CD4-positive, alpha-beta T cell treated with Interleukin-12 subunit alpha and Interleukin-12 subunit beta, for 1 hour (primary cell): ENCODE data around the gene KCNJ6.

ENCODE experiments used
- DNase-seq: peaks from one replicate; pipeline ENCODE4 v3.0.0-alpha.2; 2020

Gene KCNJ6

DNA sequence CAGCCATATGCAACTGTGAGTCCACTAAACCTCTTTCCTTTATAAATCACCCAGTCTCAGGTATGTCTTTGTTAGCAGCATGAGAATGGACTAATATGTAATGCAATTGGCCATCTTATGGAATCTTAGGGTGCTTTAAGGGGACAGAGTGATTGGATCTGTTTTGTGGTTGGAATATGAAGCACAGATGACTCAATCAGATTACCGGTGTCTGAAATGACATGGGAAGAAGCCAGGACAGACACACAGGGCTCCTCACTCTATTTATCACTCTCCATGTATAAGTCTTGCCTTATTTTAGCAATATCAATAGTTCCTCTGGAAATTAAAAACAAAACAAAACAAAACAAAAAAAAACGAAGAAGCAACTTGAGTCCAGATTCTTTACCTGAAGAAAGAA lies 12.9 kb downstream of the KCNJ6 start:
- DNase-seq = no peak

DNA sequence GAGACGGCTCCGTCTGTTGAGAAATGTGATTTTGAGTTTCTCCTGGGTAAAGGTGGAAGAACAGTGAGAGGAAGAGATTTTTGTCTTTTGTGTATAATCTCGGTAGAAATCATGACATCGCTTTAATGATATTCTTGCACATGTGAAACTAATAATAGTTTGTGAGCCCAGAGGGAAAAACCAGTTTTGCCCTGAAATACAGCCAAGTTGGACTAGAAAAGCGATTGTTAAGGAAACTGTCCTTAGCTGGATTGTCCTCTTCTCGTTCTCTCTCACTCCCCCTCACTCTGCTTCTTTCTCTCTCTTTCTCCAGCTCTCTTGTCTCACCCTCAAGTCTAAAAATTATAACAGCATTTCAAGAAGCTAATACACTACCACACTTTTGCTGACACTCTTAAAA lies 17.1 kb downstream of the KCNJ6 start:
- no peak for DNase-seq

DNA sequence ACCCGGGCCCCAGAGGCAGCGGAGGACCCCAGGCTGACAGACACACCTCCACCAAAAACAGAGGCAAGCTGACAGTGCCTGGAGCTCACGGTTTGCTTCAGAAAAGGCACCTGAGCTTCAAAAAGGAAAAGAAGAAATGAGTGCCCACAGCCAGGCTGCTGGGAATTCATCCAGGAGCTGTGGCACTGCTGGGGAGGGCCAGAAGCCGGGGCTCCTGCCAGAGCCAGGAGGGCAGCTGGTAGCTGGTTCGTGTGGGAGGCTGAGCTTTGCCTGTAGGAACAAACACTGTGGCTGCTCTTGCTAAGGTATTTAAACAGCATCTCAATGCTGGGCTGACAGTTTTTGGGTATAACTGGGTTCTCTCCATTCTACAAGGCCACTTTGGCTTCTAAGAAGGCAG lies 19.5 kb downstream of the KCNJ6 start:
- no peak for DNase-seq

DNA sequence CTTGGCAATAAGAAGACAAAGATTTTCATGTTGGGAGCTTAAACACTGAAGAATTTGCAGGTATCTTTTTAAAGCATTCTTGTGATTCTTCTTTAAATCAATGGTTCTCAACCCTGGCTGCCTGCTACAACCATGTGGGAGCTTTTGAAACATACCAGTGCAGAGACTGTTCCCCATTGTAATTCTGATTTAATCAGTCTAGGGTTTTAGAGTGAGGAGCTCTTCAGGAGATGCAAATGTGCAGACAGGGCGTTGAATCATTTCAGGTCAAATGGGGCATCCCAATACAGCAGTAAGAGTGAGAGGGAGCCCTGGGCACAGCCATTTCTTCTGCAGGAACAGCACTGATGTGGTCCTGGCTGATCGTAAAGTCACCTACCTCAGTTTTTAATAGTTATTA lies 24.3 kb downstream of the KCNJ6 start:
- DNase-seq = no peak

DNA sequence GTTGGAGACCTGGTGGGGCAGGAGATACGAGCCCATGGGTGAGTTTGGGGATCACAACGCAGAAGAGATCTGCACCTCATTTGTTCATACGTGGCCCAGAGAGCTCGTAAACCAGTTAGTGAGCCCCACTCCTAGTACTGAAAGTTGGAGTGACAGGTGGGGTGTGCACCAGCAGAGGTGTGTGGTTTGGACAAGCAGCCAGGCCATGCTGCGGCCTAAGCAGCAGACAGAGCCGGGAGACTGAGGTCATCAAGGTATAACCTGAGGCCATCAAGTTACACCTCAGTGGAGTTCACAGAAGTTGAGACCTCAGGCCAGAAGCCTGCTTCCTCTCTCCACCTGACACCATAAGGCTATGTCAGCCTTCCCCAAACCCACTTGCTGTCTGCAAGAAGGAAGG lies 27.6 kb downstream of the KCNJ6 start:
- DNase-seq = no peak

DNA sequence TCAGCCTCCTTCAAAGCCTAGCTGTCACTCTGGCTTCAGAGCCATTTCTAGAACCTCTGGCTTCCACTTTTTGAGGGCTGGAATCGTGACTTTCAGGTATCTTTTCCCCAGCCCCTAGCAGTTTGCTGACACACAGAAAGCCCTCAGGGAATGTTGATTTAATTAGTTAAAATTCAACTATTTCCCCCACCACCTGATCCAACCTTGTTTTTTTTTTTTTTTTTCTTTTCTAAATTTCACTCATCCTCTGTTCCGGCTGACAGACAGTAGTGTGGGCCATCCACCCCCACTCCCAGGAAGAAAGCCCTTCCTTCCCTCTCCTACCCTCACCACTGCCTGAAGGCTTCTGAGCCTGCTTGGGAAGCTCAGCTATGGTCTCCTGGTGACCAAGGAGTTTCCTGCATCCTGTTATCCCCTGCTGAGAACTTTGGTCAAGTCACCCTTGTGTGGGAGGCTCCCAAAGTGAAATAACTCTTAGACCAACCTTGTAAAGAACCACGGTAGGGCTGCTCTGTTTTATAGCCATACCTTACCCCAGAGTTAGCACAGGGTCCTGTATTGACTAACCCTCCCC lies 29.4 kb downstream of the KCNJ6 start:
- no peak for DNase-seq

DNA sequence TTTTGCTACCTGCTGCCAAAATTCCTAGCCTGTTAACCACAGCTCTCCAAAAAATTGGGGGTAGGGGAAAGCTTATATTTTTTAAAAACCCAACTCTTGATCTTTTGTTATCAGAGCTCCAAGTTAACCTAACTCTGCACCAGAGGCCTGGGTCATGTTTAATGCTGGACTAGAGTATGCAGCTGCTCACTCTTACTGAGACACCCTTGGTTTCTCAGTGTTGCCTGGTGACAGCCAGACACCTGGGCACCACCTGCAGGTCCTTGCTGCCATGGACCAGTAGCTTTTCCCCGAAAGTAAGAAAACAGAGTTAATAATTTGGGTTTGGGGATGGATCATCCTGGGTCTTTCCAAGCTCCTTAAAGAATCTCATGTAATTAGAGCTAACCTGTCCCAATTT lies 30.1 kb downstream of the KCNJ6 start:
- DNase-seq = no peak

DNA sequence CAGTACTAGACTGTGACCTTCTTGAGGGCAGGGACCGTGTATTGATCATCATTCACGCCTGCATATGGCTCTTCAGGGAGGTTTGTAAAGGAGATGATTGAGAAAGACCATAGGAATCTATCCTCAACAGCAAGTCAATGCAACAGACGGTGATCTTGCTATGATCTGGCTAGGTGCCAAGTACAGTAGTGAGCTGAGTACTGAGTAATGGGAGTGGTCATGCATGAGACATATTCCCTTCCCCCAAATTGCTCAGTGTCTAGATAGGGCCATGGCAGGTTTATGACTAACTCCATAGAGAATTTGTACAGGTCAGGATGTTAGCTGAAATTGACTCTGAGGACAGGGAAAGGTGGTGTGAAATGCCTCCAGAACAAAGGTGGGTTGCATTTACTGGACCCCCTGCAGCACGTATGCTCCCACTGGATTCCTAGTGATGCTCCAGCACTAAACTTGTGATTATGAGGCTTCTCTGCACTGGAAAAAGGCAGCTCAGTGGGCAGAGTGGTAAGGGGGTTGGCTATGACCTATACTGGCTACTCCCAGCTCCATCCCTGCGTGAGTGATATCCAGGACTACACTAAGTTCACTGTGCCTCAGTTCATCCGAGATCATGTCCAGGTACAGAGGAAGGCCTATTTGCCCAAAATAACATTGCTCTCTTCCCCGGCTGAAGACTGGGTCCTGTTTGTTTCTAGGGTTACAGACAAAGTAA lies 37.2 kb downstream of the KCNJ6 start:
- DNase-seq = no peak

DNA sequence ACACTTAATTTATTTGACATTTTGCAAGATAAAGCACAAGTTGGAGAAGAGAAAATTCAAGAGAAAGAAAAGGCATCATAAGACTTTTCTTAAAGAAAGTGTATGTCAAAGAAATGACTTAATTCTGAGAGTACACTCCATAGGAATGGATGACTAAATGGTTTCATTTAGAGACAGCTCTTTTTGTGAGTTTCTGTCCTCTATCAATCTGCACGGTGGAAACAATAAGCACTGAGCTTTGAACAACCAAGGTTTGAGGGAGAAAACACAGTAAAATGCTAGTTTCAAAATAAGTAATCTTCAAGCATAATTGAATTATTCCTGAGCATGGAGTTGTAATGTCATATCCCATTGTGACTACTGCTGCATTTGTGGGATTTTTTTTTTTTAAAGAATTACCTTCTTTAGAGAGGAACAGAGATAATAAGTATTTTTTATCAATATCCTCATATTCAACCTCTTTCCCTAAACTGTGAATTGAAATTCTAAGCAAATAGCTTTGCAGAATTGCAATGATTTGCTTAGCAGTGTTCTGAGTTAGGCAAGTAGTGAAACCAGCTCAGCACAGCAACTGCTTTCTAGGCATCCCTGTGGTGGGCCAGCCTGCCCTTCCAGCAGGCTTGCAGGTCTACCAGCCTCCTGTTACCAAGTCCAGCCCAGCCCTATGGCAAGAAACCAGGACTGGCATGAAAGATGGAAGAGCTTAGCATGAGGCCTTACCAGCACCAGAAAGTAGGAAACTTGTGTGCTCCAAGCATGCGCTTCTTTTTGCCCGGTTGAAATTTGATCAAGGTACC lies 38.2 kb downstream of the KCNJ6 start:
- no peak for DNase-seq

DNA sequence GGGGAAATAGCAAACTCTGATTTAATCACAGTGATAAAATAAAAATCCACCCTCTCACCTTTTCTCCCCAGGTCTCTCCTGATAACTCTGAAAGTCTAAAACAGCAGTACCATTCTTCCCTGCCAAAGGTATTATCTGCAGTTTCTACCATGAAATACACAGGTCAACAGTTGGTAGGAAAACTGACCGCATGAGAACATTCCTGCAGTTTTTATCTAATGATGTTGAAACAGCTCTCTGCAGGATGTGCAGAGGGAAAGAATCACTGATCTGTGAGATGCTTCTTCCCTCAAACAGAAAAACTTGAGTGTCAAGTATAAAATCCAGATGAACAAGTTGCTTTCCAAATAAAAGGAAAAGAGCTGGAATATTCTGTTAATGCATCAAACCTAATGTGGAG lies 39.1 kb downstream of the KCNJ6 start:
- no peak for DNase-seq

DNA sequence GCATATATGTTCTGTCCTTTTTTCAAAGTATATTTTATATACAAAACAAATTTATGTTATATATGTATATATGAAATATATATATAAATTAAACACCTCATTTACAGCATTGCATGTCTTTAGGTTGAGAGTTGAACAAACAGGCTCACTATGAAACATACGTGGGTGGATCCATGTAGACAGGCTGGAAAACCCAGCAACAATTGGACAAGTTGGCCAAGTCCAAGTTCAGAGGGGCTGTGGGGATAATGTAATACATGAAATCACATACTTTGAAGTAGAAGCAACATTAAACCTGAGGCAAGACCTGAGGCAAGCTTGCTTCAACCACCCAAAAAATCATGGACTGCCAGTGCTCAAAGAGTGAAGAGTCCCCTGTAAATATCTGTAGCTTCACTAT lies 39.7 kb downstream of the KCNJ6 start:
- DNase-seq = no peak

DNA sequence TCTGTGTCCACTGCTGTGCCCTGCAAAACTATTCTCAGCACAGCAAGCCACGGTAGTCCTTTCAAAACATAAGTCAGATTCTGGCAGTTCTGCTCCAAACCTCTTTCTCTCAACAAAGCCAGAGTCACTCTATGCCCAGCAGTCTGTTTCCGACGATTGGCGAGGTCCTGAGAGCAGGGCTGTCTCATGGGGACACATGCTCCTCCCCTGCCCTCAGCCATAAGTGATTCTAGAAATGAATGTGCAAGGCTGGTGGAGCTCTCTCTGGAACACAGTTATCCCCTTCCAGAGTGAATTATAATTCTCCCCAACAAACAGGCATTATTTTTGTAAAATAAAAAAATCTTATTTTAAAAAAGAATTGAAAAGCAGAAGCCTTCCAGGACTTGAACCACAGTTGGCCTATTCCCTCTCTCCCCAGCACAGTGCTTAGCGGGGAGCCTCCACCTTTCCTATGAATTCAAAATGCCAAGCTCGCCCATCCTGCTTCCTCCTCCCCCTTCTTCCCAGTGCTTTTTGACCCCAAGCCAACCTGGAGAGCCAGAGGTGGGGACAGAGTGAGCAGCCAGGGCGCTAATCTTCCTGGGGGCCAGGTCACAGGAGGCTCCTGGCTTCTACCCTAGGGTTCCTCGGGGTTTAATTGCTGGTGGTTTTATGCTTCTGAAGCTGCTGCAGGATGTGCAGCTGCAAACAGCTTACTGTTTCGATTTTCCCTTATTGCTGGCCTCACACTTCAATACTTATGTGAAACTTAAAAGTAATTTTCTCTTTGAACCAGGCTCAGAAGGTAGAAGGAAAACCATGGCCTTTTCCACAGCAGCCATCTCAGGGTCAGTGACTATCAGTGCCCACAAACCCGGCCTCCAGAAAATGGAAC lies 41.1 kb downstream of the KCNJ6 start:
- DNase-seq = no peak

DNA sequence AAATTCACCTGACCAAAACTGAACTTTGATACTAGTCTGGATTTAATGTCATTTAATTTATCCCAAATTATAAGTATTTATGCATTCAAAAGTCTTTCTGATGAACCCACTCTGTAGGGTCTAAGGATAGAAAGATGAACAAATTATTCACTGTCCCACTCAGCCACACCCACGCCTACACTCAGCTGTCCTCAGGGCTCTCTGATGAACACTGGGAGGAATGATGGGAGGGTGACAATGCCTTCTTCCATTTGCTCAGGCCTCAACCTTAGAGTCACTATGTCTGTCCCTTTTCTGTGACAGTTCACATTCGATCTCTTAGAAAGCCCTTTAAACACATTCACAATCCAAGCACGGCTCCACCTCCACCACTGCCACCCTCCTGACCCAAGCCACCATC lies 41.8 kb downstream of the KCNJ6 start:
- no peak for DNase-seq

DNA sequence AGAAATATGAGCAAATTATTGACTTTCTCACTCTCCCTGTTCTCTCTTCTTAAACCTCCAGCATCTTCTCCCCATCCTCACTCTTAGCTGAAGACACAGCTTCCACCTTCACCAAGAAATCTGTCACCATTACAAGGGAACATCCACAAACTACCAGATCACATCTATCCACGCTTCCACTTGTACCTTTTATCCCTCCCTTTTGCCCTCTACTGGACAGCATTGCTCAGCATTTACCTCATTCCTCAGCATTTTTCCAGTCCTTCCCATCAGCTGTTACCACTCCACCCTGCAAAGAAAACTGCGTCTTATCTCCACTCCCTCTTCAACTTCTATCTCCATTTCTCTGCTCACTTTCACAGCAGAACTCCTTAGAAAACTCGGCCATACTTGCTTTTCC lies 42.6 kb downstream of the KCNJ6 start:
- no peak for DNase-seq

DNA sequence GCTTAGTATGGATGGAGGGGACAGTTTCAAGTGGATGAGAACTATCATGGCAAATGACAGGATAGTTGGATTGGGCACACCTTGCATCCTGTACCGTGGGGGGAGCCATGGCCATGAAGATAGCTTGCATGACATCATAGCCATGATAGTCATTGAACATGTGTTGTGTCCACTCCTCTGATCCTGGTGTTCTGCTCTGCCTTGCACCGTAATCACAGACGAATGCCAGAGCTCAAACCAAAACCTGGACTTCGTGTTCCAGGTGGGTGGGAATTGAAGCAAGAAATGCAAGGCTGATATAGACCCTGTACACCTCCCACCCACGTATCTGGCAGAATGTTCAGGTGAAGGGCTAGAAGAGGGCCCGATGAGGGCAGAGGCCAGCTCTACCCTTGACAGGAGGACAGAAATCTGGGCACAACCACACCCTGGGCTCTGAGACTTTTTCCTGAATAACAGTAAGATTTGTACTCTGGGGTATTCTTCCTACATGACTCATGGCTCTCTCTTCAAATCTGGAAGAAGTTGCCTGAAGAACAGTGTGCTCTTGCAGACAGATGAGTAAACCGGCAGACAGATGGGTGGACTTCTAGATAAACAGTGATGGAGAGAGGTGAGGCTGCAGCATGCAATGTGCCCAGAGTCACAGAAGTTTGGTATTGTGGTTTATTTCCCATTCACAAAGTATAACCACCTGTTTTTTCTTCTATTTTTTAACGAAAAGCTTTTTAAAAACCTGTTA lies 45.0 kb downstream of the KCNJ6 start:
- no peak for DNase-seq

DNA sequence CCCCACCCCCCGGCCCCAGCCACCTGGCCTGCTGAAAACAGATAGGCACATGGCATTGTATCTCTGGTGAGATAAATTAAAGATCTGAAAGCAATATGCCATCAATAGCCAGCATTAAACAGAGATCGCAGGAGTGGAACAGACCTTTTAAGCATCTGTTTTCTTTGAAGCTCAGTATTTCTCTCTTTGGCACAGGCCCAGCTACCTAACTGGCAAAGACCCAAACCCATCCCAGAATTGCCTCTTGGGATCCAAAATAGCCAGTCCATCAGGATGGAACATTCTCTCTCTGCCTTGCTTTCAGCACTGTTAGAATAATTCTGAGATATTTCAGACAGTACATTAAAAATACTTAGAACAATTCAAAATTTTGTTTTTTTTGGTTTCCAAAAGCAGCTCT lies 46.0 kb downstream of the KCNJ6 start:
- no peak for DNase-seq

DNA sequence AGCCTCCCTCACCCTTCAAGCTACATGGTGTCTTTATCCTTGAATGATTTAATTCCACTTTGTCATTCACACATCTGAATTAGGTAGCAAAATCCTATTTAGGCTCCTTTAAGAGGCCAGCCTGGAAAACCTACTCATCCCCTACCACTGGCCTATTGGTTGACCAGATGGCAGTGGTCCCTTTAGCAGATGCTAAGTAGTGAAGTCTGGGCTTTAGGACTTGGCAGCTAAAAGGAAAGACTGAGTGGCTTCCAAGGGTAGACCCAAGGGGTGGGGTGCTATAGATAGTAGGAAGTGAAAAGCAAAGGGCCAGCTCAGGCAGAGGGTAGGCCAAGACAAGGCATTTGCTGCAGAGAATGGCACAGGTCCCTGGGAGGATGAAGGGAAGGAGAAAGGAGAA lies 46.6 kb downstream of the KCNJ6 start:
- DNase-seq = no peak

DNA sequence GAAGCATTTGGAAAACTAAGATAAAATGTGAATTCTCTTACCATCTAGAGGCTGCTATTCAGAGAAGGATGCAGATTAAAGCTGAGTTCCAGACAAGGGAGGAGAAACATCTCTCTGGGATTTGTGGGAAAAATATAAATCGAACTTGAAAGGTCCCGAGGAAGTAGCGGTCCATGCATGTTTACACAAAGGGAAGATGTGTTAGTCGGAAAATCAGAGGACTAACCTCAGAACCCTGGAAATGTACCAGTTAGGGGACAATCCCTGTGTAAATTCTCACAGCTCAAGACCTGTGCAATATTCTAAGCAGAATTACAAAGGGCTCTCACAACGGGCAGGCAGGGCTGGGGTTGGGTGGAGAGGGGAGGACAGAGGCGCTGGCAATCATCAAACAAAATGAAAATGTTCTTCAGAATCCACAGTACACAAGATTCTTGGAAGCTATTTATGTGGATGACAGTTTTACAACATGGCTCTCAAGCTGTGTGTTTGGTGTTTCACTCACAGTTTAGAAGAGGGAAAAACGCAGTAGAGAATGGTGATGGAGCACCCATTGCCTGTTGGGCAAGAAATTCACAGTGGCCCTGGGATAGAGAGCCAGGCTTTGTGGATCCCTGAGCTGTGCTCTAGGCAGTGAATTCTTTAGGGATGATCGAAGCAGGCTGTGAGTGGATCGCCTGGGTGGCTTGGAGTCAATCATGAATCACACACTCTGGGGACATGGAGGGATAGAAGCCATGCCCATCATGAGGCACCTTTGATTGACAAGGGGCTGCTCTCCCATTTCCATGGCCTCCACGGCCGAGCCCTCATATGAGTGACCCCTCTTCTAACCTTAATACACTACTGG lies 47.6 kb downstream of the KCNJ6 start:
- no peak for DNase-seq

DNA sequence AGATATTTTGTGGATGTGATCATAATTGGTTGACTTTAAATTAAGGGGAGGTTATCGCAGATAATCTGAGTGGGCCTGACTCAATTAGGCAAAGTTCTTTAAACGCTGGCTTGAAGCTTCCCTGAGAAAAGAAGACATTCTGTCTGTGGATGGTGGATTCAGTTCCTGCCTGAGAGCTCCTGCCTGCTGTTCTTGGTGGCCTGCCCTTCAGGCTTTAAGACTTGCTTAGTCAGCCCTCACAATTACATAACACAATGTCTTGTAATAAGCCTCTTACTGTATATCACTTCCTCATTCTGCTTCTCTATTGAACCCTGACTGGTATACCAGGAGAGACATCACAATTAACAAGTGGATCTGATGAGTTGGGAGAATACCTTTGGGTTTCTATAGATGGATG lies 50.2 kb downstream of the KCNJ6 start:
- DNase-seq = no peak

DNA sequence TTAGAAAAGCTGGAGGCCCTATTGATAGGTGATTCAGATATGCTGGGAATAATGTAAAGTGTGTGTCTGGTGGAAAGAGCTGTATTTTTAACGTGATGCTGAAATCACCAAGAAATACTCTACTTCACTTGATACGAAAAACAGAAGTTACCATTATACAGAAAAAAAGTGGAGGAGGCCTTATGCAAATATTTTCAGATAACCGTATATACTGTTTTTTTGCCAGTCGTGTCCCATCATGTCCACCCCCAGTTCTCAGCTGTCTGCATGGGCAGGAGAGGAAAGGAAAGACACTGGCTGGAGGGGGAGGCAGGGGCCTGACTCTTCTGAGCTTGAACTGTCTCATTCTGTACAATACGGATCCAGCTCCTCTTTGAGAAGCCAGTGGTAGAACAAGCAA lies 51.1 kb downstream of the KCNJ6 start:
- no peak for DNase-seq

DNA sequence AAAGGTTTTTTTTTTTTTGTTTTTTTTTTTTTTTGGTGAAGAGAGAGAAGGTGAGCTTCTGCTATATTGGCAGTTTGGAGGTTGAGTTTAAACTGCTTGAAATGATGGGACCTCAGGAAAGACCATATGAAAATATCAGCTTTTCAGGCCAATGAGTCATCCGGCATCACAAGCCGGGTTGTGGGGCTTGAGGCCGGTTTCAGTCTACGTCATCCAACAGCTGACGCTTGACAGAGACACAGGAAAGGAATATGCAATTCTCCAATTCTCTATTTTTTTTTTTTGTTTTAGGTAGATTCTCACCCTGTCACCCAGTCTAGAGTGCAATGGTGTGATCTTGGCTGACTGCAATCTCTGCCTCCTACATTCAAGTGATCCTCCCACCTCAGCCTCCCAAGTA lies 52.4 kb downstream of the KCNJ6 start:
- no peak for DNase-seq

DNA sequence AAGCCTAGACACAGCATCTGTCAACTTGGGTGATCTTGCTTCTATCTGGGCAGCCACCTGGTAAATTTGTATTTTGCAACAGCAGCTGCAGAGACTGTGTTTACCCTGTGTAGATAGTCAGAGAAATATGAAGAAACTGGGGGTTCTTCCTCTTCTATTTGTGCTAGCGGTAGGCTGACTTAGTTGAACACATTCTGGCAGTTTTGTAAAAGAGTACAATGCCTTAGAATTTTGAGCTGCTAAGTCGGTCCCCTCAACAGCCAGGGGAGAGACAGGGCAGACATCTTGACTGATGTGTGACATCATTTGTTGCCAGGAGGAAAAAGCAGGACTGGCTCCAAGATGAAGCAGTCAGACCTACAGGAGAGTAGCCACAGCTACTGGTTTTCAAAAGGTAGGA lies 53.7 kb downstream of the KCNJ6 start:
- no peak for DNase-seq
